Renal pelvis (tissue), 4 donors: ENCODE measurements around the gene YIPF2. TPM values are rescaled to one million over a fixed set of nuclear protein-coding genes. Genes with fewer than 3 reads are reported as not detected.
"Not testable (repeated sequence)": the region's sequence is repeated elsewhere in the genome, so short reads cannot be mapped to it uniquely, and the experiment has no call there.

ENCODE experiments used
- DNase-seq: peaks from one replicate; pipeline ENCODE4 v3.0.0-alpha.2; 2013
- polyA plus RNA-seq, 3 donors: library from polyadenylated mRNA; unstranded; fragments of 120-200 nt; gene quantifications; one replicate each; pipeline ENCODE4 v1.2.1, GENCODE V29; 2013; ENCODE audit not compliant: insufficient read length in 3 of 3

The YIPF2 gene
- polyA plus RNA-seq, 3 donors, result 44.5 to 53.1 (median 49.5) TPM

DNA sequence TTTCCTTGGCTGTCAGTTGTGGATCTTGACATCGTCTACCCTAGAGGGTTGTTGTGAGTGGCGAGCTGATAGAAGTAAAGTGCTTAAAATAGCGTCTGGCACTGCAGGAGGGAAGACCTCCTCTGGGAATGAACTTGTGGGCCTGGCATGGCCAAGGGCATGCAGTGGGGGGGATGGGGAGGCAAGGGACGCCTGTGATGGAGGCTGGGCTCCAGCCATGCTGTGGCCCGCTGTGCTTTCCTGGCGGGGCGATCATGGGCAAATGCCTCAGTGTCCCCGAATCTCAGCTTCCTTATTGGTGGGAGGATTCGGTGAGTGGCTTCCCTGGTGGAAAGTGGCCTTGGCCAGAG, 46.4 kb downstream of the YIPF2 start:
- DNase-seq, result no peak

DNA sequence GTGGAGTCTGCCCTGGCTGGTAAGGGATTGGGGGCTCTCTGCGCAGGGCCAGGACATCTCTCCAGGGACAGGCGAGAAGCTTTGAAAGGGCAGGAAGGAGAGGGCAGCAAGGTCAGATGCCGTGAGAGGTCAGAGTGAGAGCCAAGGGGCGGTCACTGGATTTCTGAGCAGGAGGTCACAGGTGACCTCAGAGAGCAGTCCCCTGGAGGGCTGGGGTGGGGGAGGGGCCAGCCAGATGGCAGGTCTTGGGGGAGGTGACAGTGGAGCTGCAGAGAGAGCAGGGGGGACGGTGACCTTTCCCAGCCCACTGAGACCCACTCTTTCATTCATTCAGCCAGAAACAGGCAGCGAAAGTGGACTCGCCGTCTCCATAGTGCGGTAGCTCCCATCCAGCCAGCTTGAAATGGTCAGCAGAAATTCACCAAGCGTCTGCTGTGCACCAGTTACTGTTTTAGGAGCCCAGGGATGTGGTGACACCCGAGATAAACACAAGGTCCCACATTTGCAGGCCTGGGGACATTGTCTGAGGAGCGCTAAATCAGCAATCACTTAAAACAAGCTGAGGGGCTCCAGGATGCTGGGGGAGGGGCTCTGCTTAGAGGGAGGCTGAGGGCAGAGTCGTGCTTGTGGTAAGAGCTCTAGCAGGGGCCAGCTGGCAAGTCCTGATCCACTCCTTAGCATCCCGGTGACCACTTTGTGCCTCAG, 46.9 kb downstream of the YIPF2 start:
- no peak for DNase-seq

DNA sequence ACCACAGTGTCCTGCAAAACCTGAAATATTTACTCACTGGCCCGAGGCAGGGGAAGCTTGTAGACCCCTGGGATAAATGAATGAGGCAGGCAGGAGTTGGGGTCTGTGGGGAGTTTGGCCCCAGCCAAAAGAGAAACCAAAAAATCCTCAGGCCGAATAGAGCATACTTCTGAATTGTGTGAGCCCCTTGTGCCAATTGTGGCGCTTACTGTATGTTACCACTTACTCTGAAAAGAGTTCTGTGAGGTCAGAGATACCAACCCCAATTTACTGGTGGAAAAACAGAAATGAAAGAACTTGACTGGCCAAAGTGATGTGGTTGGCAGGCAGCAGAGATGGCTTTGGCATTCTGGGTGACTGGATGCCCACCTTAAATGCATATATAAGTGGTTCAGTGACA, 50.2 kb downstream of the YIPF2 start:
- DNase-seq, result no peak

DNA sequence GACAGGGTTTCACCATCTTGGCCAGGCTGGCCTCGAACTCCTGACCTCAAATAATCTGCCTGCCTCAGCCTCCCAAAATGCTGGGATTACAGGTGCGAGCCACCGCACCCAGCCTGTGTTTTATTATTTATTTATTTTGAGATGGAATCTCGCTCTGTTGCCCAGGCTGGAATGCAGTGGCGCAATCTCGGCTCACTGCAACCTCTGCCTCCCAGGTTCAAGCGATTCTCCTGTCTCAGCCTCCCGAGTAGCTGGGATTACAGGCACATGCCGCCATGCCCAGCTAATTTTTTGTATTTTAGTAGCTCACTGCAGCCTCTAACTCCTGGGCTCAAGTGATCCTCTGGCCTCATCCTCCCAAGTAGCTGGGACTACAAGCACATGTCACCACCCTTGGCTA, 50.8 kb downstream of the YIPF2 start:
- not testable (repeated sequence) for DNase-seq

DNA sequence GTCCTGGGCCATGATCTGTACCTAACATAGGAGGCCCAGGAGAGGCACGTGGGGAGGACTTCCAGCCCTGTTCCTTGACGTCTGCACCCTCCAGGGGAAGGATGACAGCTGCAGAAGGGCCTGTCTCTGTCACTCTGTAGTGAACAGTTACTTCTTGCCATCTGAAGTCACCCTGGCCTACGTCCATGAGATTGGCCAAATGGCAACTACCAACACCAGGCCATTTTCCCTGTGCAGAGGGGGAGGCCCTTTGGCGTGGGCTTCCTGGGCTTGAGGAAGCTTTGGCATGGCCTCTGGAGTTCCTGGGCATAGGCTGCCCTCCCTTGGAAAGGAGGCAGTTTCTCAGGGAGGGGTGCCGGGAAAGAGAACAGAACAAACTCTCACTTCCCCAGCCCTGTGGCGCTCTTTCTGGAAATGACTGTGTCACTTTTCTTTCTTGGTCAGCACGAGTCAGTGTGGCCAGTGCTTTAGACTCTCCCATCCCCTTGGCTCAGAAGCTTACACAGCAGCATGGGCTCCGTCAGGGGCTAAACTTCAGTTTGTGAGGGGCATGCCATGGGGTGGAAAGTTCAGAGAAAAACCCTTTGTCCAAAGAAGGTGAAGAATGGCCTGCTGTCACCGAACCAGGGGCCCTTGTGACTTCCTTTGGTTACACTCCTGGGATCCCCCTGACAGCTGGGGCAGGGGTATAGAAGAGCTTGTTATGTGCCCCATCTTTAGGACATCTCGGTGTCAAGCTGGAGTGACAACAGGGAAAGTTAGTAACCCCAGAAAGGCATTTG, 51.8 kb downstream of the YIPF2 start:
- no peak for DNase-seq

DNA sequence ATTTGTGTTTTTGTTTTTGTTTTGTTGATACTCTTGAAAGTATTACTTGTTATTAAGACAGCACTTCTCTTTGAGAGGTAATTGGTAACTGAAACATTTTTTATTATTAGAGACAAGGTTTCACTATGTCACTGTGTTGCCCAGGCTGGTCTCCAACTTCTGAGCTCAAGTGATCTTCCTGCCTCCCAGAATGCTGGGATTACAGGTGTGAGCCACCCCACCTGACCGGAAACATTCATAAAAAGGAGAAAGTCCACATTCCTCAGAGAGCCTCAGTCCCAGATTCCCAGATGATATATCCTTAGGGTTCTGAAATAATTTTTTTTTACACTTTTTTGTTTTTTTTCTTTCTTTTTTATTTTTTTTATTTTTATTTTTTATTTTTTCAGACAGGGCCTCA, 54.4 kb downstream of the YIPF2 start:
- DNase-seq, result no peak

DNA sequence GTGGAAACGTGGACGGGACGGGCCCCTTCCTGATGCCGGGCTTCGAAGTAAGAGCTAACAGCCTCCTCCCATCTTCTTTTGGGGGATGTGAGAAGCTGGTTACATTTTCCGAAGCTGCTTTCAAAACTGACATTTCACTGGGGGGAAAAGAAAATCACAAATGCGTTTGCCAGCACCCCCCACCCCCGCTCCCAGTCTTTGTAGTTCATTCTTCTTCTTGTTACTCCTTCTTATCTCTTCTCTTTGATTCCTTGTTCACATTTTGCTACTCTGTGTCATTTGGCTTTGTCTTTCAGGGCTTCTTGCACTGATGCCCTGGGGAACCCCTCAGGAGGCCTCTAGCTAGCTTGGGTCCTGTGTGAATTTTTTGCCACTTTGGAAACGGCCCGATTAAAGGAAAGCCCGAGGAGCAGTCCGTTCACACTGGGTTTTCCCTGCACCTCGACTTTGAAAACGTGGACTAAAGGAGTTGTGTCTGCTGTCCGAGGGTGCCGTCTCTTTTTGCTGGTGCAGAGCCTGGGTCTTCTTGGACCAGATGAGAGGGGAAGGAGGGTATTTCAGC, 55.8 kb downstream of the YIPF2 start:
- no peak for DNase-seq

Other genes with a start within 250 kb of the YIPF2 start
- gene QTRT1, start 227.2 kb downstream of the YIPF2 start, polyA plus RNA-seq, result 10 to 100 TPM; 65.6 to 79.6 (median 73.6) TPM
- gene DNM2, start 210.6 kb downstream of the YIPF2 start, polyA plus RNA-seq, result 100 to 1,000 TPM; 130 to 167 (median 158) TPM
- gene TMED1, start 92.4 kb downstream of the YIPF2 start, polyA plus RNA-seq, result 10 to 100 TPM; 52.6 to 65.4 (median 64.4) TPM
- 1 to 10 TPM; 1.7 to 2.1 (median 1.8) TPM for gene C19orf38, start 80.2 kb downstream of the YIPF2 start, polyA plus RNA-seq
- gene CARM1, start 57.1 kb downstream of the YIPF2 start, polyA plus RNA-seq, result 10 to 100 TPM; 50.7 to 52.2 (median 51.9) TPM
- gene TIMM29, start 172 bp upstream of the YIPF2 start, polyA plus RNA-seq, result 10 to 100 TPM; 26.3 to 33.3 (median 31.1) TPM
- gene SMARCA4, start 32.4 kb upstream of the YIPF2 start, polyA plus RNA-seq, result 100 to 1,000 TPM; 164 to 189 (median 168) TPM
- 10 to 100 TPM; 23.1 to 37.2 (median 31.6) TPM for gene LDLR, start 160.8 kb upstream of the YIPF2 start, polyA plus RNA-seq
- gene SPC24, start 227.1 kb upstream of the YIPF2 start, polyA plus RNA-seq, result 10 to 100 TPM; 15.4 to 20.5 (median 19.9) TPM